ENCODE data around the gene SBSN. TPM values are rescaled to one million over a fixed set of nuclear protein-coding genes. Genes with fewer than 3 reads are reported as not detected.

SBSN gene
- total RNA-seq, 2 donors from 2014 or later = not detected

DNA sequence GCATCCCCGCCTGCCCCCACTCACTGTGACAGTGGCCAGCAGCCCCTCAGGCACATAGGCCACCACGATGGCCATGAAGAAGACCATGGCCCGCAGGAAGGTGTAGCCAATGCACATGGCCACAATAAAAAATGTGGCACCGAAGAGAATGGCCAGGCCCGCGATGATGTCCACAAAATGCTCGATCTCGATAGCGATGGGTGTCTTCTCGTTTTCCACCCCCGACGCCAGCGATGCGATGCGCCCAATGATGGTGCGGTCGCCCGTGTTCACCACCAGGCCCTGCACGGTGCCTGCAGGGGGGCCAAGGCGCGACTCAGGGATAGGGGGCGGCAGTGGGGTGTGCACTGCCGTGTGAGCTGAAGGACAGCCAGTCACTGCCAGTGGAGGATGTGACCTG, 31.7 kb upstream of the SBSN start:
- no peaks in the 10 kb centered on the region for H3K9me3 ChIP-seq
- TF ChIP-seq, protein P1, sequence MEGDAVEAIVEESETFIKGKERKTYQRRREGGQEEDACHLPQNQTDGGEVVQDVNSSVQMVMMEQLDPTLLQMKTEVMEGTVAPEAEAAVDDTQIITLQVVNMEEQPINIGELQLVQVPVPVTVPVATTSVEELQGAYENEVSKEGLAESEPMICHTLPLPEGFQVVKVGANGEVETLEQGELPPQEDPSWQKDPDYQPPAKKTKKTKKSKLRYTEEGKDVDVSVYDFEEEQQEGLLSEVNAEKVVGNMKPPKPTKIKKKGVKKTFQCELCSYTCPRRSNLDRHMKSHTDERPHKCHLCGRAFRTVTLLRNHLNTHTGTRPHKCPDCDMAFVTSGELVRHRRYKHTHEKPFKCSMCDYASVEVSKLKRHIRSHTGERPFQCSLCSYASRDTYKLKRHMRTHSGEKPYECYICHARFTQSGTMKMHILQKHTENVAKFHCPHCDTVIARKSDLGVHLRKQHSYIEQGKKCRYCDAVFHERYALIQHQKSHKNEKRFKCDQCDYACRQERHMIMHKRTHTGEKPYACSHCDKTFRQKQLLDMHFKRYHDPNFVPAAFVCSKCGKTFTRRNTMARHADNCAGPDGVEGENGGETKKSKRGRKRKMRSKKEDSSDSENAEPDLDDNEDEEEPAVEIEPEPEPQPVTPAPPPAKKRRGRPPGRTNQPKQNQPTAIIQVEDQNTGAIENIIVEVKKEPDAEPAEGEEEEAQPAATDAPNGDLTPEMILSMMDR (IDR thresholded peaks at IDR 0.05) = no peak
- no peak for DNase-seq (ENCODE audit: low spot score)
- no peaks in the 10 kb centered on the region for H3K36me3 ChIP-seq
- no peak overlapping the region for H3K27ac ChIP-seq
- peaks cover 0 to 14% of the 10 kb centered on the region in 2 donors for H3K4me1 ChIP-seq
- no peak overlapping the region for H3K4me3 ChIP-seq
- H3K27me3 ChIP-seq = peaks cover 0 to 9% of the 10 kb centered on the region in 2 donors

DNA sequence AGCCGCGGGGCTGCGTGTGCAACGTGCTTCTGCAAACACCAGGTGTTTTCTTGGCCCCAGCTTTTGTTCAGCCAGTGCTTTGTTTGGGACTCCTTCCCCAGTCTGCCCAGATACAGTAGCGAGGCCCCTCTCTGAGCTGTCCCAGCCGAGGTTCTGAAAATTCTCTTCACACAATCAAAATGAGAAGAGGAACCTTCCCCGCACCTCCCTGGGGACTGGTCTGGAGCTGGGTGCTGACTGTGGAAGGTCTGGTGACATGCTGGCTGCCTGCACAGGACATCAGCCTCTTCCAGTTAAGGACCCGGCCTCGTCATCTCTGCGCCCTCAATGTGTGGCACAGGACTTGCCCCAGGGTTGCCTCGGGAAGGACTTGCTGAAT, 31.2 kb upstream of the SBSN start:
- H3K4me3 ChIP-seq = no peak overlapping the region
- H3K9me3 ChIP-seq = no peaks in the 10 kb centered on the region
- H3K27ac ChIP-seq = no peak overlapping the region
- peaks cover 0 to 14% of the 10 kb centered on the region in 2 donors for H3K4me1 ChIP-seq
- TF ChIP-seq, protein P1 (IDR thresholded peaks at IDR 0.05) = no peak
- no peaks in the 10 kb centered on the region for H3K36me3 ChIP-seq
- no peak for DNase-seq (ENCODE audit: low spot score)
- peaks cover 0 to 9% of the 10 kb centered on the region in 2 donors for H3K27me3 ChIP-seq

DNA sequence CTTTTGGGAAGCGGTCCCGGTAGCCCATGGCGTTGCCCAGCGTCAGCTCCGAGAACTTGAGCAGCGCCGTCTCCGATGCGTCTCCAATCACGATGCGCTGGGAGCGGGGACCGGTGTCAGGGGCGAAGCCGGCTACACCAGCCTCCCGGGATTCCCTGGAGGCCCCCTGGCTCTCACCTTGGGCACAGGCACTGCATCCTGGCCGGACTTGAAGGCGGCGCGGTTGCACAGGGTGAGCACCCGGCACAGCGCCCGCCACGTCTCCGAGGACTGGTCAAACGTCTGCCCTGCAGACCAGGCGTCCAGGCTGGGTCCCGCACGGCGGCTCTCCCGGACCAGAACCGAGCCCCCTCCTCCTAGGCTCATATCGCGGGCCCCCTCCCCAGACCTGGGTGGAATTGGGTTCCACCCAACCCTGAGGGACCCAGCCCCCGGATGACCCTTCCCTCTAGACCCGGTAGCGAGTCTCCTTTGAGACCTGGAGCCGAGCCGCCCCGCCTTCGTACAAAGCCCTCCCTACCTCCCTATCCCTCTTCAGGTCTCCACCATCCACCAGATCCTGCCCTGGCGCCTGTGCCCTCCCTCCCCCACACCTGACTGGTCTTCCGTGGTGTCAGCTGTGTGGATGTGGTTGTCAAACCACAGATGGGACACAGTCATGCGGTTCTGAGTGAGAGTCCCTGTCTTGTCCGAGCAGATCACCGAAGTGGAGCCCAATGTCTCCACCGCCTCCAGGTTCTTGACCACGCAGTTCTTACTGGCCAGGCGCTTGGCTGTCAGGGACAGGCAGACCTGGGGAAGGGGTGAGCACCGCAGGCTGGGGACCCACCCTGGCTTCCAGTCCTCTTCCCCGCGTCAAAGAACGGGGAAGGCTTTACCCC, 30.5 kb upstream of the SBSN start:
- Histone ChIP-seq H3K4me1 (peaks cover 0 to 14% of the 10 kb centered on the region in 2 donors), H3K27me3 (peaks cover 0 to 9% of the 10 kb centered on the region in 2 donors), H3K4me3 (peak overlapping the region in 1 of 2 donors; percentile 48), H3K36me3 (no peaks in the 10 kb centered on the region), H3K27ac (no peak overlapping the region), H3K9me3 (no peaks in the 10 kb centered on the region)
- no peak for DNase-seq (ENCODE audit: low spot score)
- TF ChIP-seq, protein P1 (IDR thresholded peaks at IDR 0.05) = no peak

- Histone ChIP-seq H3K4me1 (peaks cover 0 to 14% of the 10 kb centered on the region in 2 donors), H3K9me3 (no peaks in the 10 kb centered on the region), H3K36me3 (no peaks in the 10 kb centered on the region), H3K27ac (no peak overlapping the region), H3K4me3 (peak overlapping the region; percentile 28 to 48), H3K27me3 (peaks cover 0 to 9% of the 10 kb centered on the region in 2 donors)
- TF ChIP-seq, protein P1 (IDR thresholded peaks at IDR 0.05) = no peak
- DNase-seq (ENCODE audit: low spot score) = no peak
These were observed 29.7 kb upstream of the SBSN start for GRCh38 chr19:35557539-35558399.

GRCh38 chr19:35556846-35557538, 28.9 kb upstream of the SBSN start:
- Histone ChIP-seq H3K9me3 (no peaks in the 10 kb centered on the region), H3K4me1 (peaks cover 0 to 14% of the 10 kb centered on the region in 2 donors), H3K36me3 (no peaks in the 10 kb centered on the region), H3K4me3 (peak overlapping the region in 1 of 2 donors; percentile 48), H3K27me3 (peaks cover 0 to 9% of the 10 kb centered on the region in 2 donors), H3K27ac (no peak overlapping the region)
- no peak for DNase-seq (ENCODE audit: low spot score)
- TF ChIP-seq, protein P1 (IDR thresholded peaks at IDR 0.05) = no peak
